HUES48 (cell line): ENCODE measurements around the gene DNM3.
A peak's percentile ranks its signal among the peaks of the same experiment; 100 is the strongest.
"Not testable (repeated sequence)": the region's sequence is repeated elsewhere in the genome, so short reads cannot be mapped to it uniquely, and the experiment has no call there.

Source experiments
- H3K27ac ChIP-seq: one replicate; pipeline ENCODE4 v1.7.0; 2013; ENCODE audit warnings: low read depth, low read length, inconsistent platforms
- H3K27me3 ChIP-seq: 2 replicates; pipeline ENCODE4 v1.6.1; 2013; ENCODE audit warnings: mild to moderate bottlenecking, low read length; ENCODE audit not compliant: control insufficient read depth, insufficient read depth
- H3K36me3 ChIP-seq: 2 replicates; pipeline ENCODE4 v1.6.1; 2013; ENCODE audit warnings: low read length; ENCODE audit not compliant: control insufficient read depth, insufficient read depth
- H3K4me1 ChIP-seq: 2 replicates; pipeline ENCODE4 v1.6.1; 2013; ENCODE audit warnings: mild to moderate bottlenecking, low read length; ENCODE audit not compliant: control insufficient read depth, insufficient read depth
- H3K4me3 ChIP-seq: 2 replicates; pipeline ENCODE4 v1.5.1; 2013; ENCODE audit warnings: mild to moderate bottlenecking, low read depth, low read length
- H3K9ac ChIP-seq: 2 replicates; pipeline ENCODE4 v1.6.1; 2013; ENCODE audit warnings: mild to moderate bottlenecking, low read depth, low read length, moderate library complexity
- H3K9me3 ChIP-seq: 2 replicates; pipeline ENCODE4 v1.6.1; 2013; ENCODE audit warnings: low read length; ENCODE audit not compliant: control insufficient read depth, insufficient read depth

The DNM3 gene

GRCh38 chr1:172430128-172430454, 588.8 kb downstream of the DNM3 start:
- peaks cover 13% of the 10 kb centered on the region for H3K4me1 ChIP-seq
- H3K27me3 ChIP-seq: no peaks in the 10 kb centered on the region
- H3K9me3 ChIP-seq: no peaks in the 10 kb centered on the region
- no peak overlapping the region for H3K9ac ChIP-seq
- H3K36me3 ChIP-seq: no peaks in the 10 kb centered on the region
- no peak overlapping the region for H3K4me3 ChIP-seq
- H3K27ac ChIP-seq: no peak overlapping the region

- Histone ChIP-seq H3K27ac (no peak overlapping the region), H3K27me3 (no peaks in the 10 kb centered on the region), H3K9ac (no peak overlapping the region), H3K4me1 (peaks cover 10% of the 10 kb centered on the region), H3K4me3 (no peak overlapping the region), H3K9me3 (no peaks in the 10 kb centered on the region), H3K36me3 (no peaks in the 10 kb centered on the region)
Measured at GRCh38 chr1:172431204-172431603, 589.9 kb downstream of the DNM3 start.

- Histone ChIP-seq H3K4me3 (no peak overlapping the region), H3K4me1 (0 out of 2 replicates have a peak, but pooled peaks cover 6% of the 10 kb centered on the region), H3K36me3 (no peaks in the 10 kb centered on the region), H3K27ac (no peak overlapping the region), H3K9ac (no peak overlapping the region), H3K27me3 (no peaks in the 10 kb centered on the region), H3K9me3 (no peaks in the 10 kb centered on the region)
Measured at GRCh38 chr1:172431721-172432192, 590.5 kb downstream of the DNM3 start.

- H3K4me3 ChIP-seq, H3K27me3 ChIP-seq, H3K9me3 ChIP-seq, H3K36me3 ChIP-seq, H3K27ac ChIP-seq, H3K9ac ChIP-seq, H3K4me1 ChIP-seq: not testable (repeated sequence)
Measured at GRCh38 chr1:172437183-172437582, 595.9 kb downstream of the DNM3 start.

- H3K27me3 ChIP-seq: no peaks in the 10 kb centered on the region
- H3K9ac ChIP-seq: no peak overlapping the region
- H3K4me1 ChIP-seq: no peaks in the 10 kb centered on the region
- H3K27ac ChIP-seq: no peak overlapping the region
- no peaks in the 10 kb centered on the region for H3K9me3 ChIP-seq
- peak overlapping the region; percentile 89; the same call in 1 of the 2 replicates for H3K4me3 ChIP-seq
- peaks cover 9% of the 10 kb centered on the region for H3K36me3 ChIP-seq
Measured at GRCh38 chr1:172442404-172442803, 601.1 kb downstream of the DNM3 start.

GRCh38 chr1:172442843-172443565, 601.7 kb downstream of the DNM3 start:
- Histone ChIP-seq H3K27me3 (no peaks in the 10 kb centered on the region), H3K27ac (no peak overlapping the region)

GRCh38 chr1:172443666-172444453, 602.6 kb downstream of the DNM3 start, which contains the start of gene PIGC:
TSS of gene PIGC (minus strand) at chr1:172444069. CDS start at chr1:172442622, 1,447 bp downstream.
- Histone ChIP-seq H3K9me3 (no peaks in the 10 kb centered on the region), H3K36me3 (peaks cover 9% of the 10 kb centered on the region), H3K4me1 (no peaks in the 10 kb centered on the region), H3K27ac (peak within 1 kb of the TSS; percentile 66), H3K9ac (peak within 1 kb of the TSS; percentile 87), H3K4me3 (peak within 1 kb of the TSS; percentile 89), H3K27me3 (no peaks in the 10 kb centered on the region)

More at GRCh38 chr1:172442843-172443565, 601.7 kb downstream of the DNM3 start:
- H3K4me1 ChIP-seq: no peaks in the 10 kb centered on the region
- H3K9me3 ChIP-seq: no peaks in the 10 kb centered on the region
- peak overlapping the region; percentile 87 for H3K9ac ChIP-seq
- H3K4me3 ChIP-seq: peak overlapping the region; percentile 89
- H3K36me3 ChIP-seq: peaks cover 9% of the 10 kb centered on the region

- no peak overlapping the region for H3K9ac ChIP-seq
- peaks cover 6% of the 10 kb centered on the region for H3K36me3 ChIP-seq
- no peaks in the 10 kb centered on the region for H3K27me3 ChIP-seq
- H3K4me1 ChIP-seq: no peaks in the 10 kb centered on the region
- H3K27ac ChIP-seq: no peak overlapping the region
- H3K9me3 ChIP-seq: no peaks in the 10 kb centered on the region
- H3K4me3 ChIP-seq: no peak overlapping the region
Measured at GRCh38 chr1:172446547-172446946, 605.2 kb downstream of the DNM3 start.

- no peak overlapping the region for H3K27ac ChIP-seq
- H3K4me1 ChIP-seq: no peaks in the 10 kb centered on the region
- H3K27me3 ChIP-seq: no peaks in the 10 kb centered on the region
- no peak overlapping the region for H3K9ac ChIP-seq
- no peak overlapping the region for H3K4me3 ChIP-seq
- H3K36me3 ChIP-seq: no peaks in the 10 kb centered on the region
- H3K9me3 ChIP-seq: no peaks in the 10 kb centered on the region
Measured at GRCh38 chr1:172447641-172448040, 606.3 kb downstream of the DNM3 start.

GRCh38 chr1:172448995-172449584, 607.8 kb downstream of the DNM3 start:
- Histone ChIP-seq H3K9me3 (no peaks in the 10 kb centered on the region), H3K27me3 (no peaks in the 10 kb centered on the region), H3K27ac (no peak overlapping the region), H3K9ac (no peak overlapping the region), H3K36me3 (no peaks in the 10 kb centered on the region), H3K4me1 (no peaks in the 10 kb centered on the region), H3K4me3 (no peak overlapping the region)
